Measurements from ENCODE around the gene MLANA. TPM values are rescaled to one million over a fixed set of nuclear protein-coding genes. Genes with fewer than 3 reads are reported as not detected.

Gene MLANA
- not detected for total RNA-seq
- long read RNA-seq, partial matches to known transcripts, result 0 of 3 reads
- long read RNA-seq, other reads (novel, unspliced or antisense), result 3 of 3 reads

- DNase-seq (ENCODE audit: low spot score), result no peak
Measured at GRCh38 chr9:5890641-5891040, at the start of gene MLANA. TSS of gene MLANA (plus strand) at chr9:5890889. CDS start at chr9:5892475, 1,586 bp downstream.

DNA sequence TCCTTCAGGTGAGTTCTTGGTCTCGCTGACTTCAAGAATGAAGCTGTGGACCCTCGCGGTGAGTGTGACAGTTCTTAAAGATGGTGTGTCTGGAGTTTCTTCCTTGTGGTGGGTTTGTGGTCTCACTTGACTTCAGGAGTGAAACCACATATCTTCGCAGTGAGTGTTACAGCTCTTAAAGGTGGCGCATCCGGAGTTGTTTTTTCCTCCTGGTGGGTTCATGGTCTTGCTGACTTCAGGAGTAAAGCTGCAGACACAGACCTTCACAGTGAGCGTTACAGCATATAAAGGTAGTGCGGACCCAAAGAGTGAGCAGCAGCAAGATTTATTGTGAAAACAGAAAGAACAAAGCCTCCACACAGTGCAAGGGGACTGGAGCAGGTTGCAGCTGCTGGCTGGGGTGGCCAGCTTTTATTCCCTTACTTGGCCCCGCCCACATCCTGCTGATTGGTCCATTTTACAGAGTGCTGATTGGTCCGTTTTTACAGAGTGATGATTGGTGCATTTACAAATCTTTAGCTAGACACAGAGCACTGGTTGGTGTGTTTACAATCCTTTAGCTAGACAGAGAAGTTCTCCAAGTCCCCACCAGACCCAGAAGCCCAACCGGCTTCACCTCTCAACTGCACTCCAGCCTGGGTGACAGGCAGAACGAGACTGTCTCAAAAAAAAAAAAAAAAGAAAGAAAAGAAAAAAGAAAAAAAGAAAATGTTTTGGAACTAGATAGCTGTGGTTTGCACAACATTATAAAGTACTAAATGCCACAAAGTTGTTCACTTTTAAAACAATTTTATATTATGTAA lies 48.7 kb upstream of the MLANA start:
- no peak for DNase-seq (ENCODE audit: low spot score)

- DNase-seq (ENCODE audit: low spot score), result no peak
Measured at GRCh38 chr9:5842929-5843793, 47.5 kb upstream of the MLANA start.

GRCh38 chr9:5843794-5844471 lies 46.8 kb upstream of the MLANA start:
- DNase-seq (ENCODE audit: low spot score), result no peak

- no peak for DNase-seq (ENCODE audit: low spot score)
Measured at GRCh38 chr9:5845157-5845531, 45.5 kb upstream of the MLANA start.

- DNase-seq (ENCODE audit: low spot score), result no peak
Measured at GRCh38 chr9:5846096-5846495, 44.6 kb upstream of the MLANA start.

- DNase-seq (ENCODE audit: low spot score), result no peak
Measured at GRCh38 chr9:5846501-5846921, 44.2 kb upstream of the MLANA start.

DNA sequence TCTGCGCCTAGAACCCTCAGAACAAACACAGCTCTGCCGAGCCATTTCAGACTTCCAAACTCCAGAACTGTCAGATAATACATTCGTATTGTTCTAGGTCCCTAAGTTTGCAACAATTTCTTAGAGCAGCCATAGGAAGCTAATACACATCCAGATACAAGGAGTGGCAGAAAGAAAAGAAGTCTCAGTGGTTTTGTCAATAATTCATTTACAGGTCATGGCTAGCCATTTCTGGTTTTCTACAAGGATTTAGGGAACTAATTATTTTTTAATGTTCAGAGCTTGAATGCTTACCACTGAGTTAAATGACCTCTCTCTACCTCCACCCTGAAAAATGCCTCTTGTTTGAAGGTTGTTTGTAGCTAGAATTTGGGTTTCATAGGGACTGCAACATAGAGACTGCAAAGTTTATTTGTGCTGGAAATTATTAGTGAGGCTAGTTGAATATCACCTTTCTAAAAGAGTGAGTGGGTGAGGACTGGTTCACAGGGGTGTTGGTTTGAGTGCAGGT lies 42.3 kb upstream of the MLANA start:
- no peak for DNase-seq (ENCODE audit: low spot score)

DNA sequence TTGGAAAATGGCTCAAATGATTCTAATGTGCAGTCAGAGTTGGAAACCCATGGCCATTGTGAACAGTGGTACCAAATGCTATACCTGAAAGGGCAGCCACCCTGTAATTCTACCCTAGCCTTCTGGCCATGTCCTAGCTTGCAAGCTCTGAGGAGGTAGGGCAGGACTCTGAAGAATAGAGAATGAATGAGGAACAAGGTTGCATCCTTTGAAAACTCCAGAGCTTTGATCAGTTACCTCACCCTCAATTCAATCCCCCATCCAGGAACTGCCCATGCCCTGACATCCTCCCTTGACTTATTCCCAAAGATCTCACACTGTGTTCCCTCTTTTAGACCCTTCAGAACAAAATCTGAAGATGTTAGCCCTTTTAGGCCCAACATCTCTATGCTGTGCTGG lies 40.0 kb upstream of the MLANA start:
- no peak for DNase-seq (ENCODE audit: low spot score)

DNA sequence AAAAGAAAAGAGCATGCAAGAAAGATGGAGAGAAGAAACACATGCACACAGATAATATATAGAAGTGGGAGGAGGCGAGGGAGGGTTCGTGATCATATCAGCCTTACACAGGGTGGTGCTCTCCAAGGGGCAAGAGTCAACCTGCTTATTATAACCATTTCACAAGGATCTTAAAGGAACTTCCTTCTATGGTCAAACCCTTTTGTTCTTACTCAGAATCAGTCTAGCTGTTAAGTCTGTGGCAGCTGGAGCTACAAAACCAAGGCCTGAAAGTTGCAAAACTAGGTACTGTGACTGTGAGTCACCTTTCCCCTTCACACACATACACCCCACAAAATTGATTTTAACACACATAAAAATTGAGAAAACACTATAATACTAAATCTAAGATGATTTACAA lies 39.2 kb upstream of the MLANA start:
- DNase-seq (ENCODE audit: low spot score), result no peak

GRCh38 chr9:5852987-5853386 lies 37.7 kb upstream of the MLANA start:
- DNase-seq (ENCODE audit: low spot score), result no peak

DNA sequence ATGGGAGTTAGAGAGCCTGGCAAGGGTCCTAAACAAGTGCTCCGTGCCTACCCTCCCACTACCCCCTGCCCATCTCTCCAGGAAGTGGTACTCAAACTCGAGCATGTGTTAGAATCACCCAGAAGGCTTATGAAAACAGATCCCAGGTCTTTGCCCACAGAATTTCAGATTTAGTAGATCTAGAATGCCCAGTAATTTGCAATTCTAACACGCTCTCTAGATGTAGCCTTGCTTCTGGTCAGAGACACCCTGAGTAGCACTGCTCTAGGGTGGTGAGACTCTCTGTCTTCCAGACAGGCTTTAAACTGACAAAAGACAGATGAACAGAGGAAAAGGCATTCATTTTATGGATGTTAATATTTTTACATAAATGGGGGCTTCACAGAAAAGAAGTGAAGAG lies 37.1 kb upstream of the MLANA start:
- DNase-seq (ENCODE audit: low spot score), result no peak

DNA sequence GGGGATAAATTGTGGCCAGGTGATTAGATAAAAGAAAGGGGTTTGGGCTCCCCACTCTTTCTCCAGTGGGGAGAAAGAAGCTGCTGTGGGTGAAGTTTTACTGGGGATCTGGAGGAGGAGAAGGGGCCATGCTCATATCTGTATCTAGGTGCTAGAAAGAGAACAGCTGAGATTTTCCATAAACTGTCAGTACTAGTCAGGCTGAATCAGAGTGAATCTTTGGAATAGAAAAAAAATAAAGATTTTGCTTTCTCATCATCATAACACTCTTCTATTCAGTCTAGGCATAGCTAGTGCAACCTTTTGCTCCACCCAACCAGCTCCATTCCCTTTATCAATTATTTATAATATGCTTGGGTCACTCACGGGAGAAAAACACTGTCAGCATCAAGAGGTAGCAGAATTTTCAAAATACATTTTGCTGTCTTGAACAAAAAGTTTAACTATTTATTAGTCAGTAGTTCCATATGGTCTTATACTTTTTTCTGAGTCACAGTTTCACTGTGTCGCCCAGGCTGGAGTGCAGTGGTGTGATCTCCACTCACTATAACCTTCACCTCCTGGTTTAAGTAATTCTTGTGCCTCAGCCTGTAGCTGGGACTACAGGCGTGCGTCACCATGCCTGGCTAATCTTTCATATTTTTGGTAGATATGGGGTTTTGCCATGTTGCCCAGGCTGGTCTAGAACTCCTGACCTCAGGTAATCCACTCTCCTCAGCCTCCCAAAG lies 36.5 kb upstream of the MLANA start:
- DNase-seq (ENCODE audit: low spot score), result no peak

GRCh38 chr9:5857928-5858327 lies 32.8 kb upstream of the MLANA start:
- DNase-seq (ENCODE audit: low spot score), result no peak

- DNase-seq (ENCODE audit: low spot score), result no peak
Measured at GRCh38 chr9:5858833-5859232, 31.9 kb upstream of the MLANA start.

GRCh38 chr9:5863092-5863746 lies 27.5 kb upstream of the MLANA start:
- no peak for DNase-seq (ENCODE audit: low spot score)

GRCh38 chr9:5864446-5864845 lies 26.2 kb upstream of the MLANA start:
- no peak for DNase-seq (ENCODE audit: low spot score)

DNA sequence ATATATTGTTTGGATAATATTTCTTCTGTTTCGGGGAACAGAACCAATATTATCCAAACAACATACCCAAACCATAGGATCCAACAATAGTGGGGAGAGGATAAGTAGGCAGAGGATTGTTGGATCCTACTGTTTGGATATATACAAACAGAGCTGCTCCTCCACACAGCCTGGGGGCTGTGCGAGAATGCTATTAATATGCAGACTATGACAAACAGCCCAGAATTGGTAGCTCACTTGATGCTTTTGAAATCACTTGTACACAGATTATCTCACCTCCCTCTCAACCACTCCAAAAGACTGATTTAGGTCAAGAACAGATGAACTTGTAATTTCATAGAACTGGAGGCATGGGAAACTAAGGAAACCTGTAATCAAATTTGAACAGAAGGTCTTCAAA lies 24.4 kb upstream of the MLANA start:
- DNase-seq (ENCODE audit: low spot score), result no peak

GRCh38 chr9:5866685-5867084 lies 24.0 kb upstream of the MLANA start:
- no peak for DNase-seq (ENCODE audit: low spot score)

- DNase-seq (ENCODE audit: low spot score), result no peak
Measured at GRCh38 chr9:5868235-5868634, 22.5 kb upstream of the MLANA start.

All from mesenteric fat pad (tissue), 1 donor.